Aorta (tissue), 5 donors: ENCODE measurements around the gene TCF21. TPM values are rescaled to one million over a fixed set of nuclear protein-coding genes. Genes with fewer than 3 reads are reported as not detected.
A peak's percentile ranks its signal among the peaks of the same experiment; 100 is the strongest.
"Not testable (repeated sequence)": the region's sequence is repeated elsewhere in the genome, so short reads cannot be mapped to it uniquely, and the experiment has no call there.

Experiments
- ATAC-seq: fragments of 200-7000 bp; cut with Tn5 transposase; one replicate; pipeline ENCODE4 v1.9.1; 2022; ENCODE audit warnings: moderate library complexity; ENCODE audit not compliant: low FRiP score
- DNase-seq, 2 donors: peaks; one replicate each; pipeline ENCODE4 v3.0.0-alpha.2; 2020
- H3K27ac ChIP-seq, 2 donors: one replicate each; pipeline ENCODE4 v1.5.1; 2013; ENCODE audit warnings: low read length in 2 of 2, mild to moderate bottlenecking in 2 of 2, moderate library complexity in 2 of 2, control low read depth in 1 of 2, inconsistent platforms in 1 of 2, low read depth in 1 of 2
- H3K27me3 ChIP-seq, 2 donors: one replicate each; pipeline ENCODE4 v1.6.1; 2013; ENCODE audit warnings: control low read depth in 1 of 2, low read length in 1 of 2, mild to moderate bottlenecking in 1 of 2, moderate library complexity in 1 of 2; ENCODE audit not compliant: insufficient read depth in 2 of 2, control insufficient read depth in 1 of 2
- H3K36me3 ChIP-seq, 2 donors: one replicate each; pipeline ENCODE4 v1.6.1; 2013; ENCODE audit warnings: control low read depth in 1 of 2, low read length in 1 of 2, mild to moderate bottlenecking in 1 of 2; ENCODE audit not compliant: insufficient read depth in 2 of 2, control insufficient read depth in 1 of 2
- H3K4me1 ChIP-seq, 2 donors: one replicate each; pipeline ENCODE4 v1.6.1; 2013; ENCODE audit warnings: low read length in 2 of 2, control low read depth in 1 of 2, mild to moderate bottlenecking in 1 of 2, moderate library complexity in 1 of 2; ENCODE audit not compliant: insufficient read depth in 2 of 2, control insufficient read depth in 1 of 2
- H3K4me3 ChIP-seq, 2 donors: one replicate each; pipeline ENCODE4 v1.5.1; 2013; ENCODE audit warnings: low read length in 2 of 2, control low read depth in 1 of 2, mild to moderate bottlenecking in 1 of 2
- H3K9me3 ChIP-seq: one replicate; pipeline ENCODE4 v1.6.1; 2013; ENCODE audit warnings: mild to moderate bottlenecking, low read length; ENCODE audit not compliant: control insufficient read depth
- WGBS, 2 donors: extraction: QIAGEN DNeasy Blood & Tissue Kit; methylation state at CpG; one replicate each; pipeline ENCODE4 v1.1.7; 2013; 5-methylcytosine and 5-hydroxymethylcytosine counted together
- intact Hi-C, 2 donors: fragments of 100-400 bp; cut with DNase I; formaldehyde crosslinking; loops; one replicate each; pipeline versions ENCODE4 v1.14.2 to v1.15.0; 2022
- polyA plus RNA-seq, 2 donors: library from polyadenylated mRNA; stranded (reverse); fragments of 200-250 nt; gene quantifications; one replicate each; pipeline ENCODE4 v1.2.3, GENCODE V29; 2013
- total RNA-seq, 2 donors: library from RNA; stranded (reverse); fragmentation: NEBNext Ultra II Directional; extraction: Animal tissue kit (Norgen Biotek cat#: 25700); gene quantifications; one replicate each; pipeline ENCODE4 v1.2.1, GENCODE V29; 2021
- donor health status: healthy with polysubstance abuse.
- donor health status: Bipolar disorder and iron deficiency.
- donor health status: DM: no; HTN: no; CAD: no.
- donor health status: DM: no; HTN: no; CAD: no.
- donor health status: DM: yes; HTN: yes; CAD: no.

The TCF21 gene
- total and polyA plus RNA-seq, 4 donors = 0.29 to 0.63 (median 0.49) TPM

GRCh38 chr6:133923938-133924593 lies 35.2 kb downstream of the TCF21 start:
- Histone ChIP-seq H3K4me1 (no peaks in the 10 kb centered on the region), H3K4me3 (no peak overlapping the region), H3K27me3 (no peaks in the 10 kb centered on the region), H3K27ac (no peak overlapping the region), H3K9me3 (no peaks in the 10 kb centered on the region), H3K36me3 (no peaks in the 10 kb centered on the region)
- DNase-seq (peak in 1 of 2 donors; percentile 61), ATAC-seq (peak; percentile 92)
- 6 to 8% methylated on average over 6 of the region's 6 CpGs for WGBS, 2 donors
- intact Hi-C loops = loop anchor here (2.0 to 10.0 kb wide), 3 partner anchors 48 to 173 kb away; no protein-coding TSS in a partner anchor

GRCh38 chr6:133931221-133931620 lies 42.3 kb downstream of the TCF21 start:
- ATAC-seq, H3K9me3 ChIP-seq, H3K4me1 ChIP-seq, H3K36me3 ChIP-seq, intact Hi-C loops, H3K27me3 ChIP-seq, H3K4me3 ChIP-seq, H3K27ac ChIP-seq, DNase-seq: not testable (repeated sequence)
- WGBS, 2 donors = 65% methylated on average over 6 of the region's 6 CpGs

GRCh38 chr6:133936352-133936751 lies 47.4 kb downstream of the TCF21 start:
- ATAC-seq = not testable (repeated sequence)

GRCh38 chr6:133937909-133938308 lies 49.0 kb downstream of the TCF21 start:
- Histone ChIP-seq H3K4me1 (no peaks in the 10 kb centered on the region), H3K27me3 (no peaks in the 10 kb centered on the region), H3K4me3 (no peak overlapping the region), H3K27ac (no peak overlapping the region), H3K9me3 (no peaks in the 10 kb centered on the region), H3K36me3 (no peaks in the 10 kb centered on the region)
- ATAC-seq (no peak), DNase-seq (no peak)
- intact Hi-C loops = no loop called here

More at GRCh38 chr6:133936352-133936751, 47.4 kb downstream of the TCF21 start:
- H3K27ac ChIP-seq, DNase-seq, H3K4me1 ChIP-seq, intact Hi-C loops, H3K36me3 ChIP-seq, H3K4me3 ChIP-seq, H3K27me3 ChIP-seq, H3K9me3 ChIP-seq: not testable (repeated sequence)
- 84 to 86% methylated on average over 3 of the region's 3 CpGs for WGBS, 2 donors

GRCh38 chr6:133938533-133938932 lies 49.6 kb downstream of the TCF21 start:
- DNase-seq (no peak), ATAC-seq (no peak)
- no peaks in the 10 kb centered on the region for H3K36me3 ChIP-seq
- no peak overlapping the region for H3K4me3 ChIP-seq
- no peaks in the 10 kb centered on the region for H3K4me1 ChIP-seq
- intact Hi-C loops = no loop called here
- no peaks in the 10 kb centered on the region for H3K9me3 ChIP-seq
- H3K27ac ChIP-seq = no peak overlapping the region
- no peaks in the 10 kb centered on the region for H3K27me3 ChIP-seq
- 94 to 95% methylated on average over 1 of the region's 1 CpG for WGBS, 2 donors

- ATAC-seq (no peak), DNase-seq (no peak)
- Histone ChIP-seq H3K9me3 (no peaks in the 10 kb centered on the region), H3K36me3 (no peaks in the 10 kb centered on the region), H3K4me3 (no peak overlapping the region), H3K27me3 (no peaks in the 10 kb centered on the region), H3K4me1 (no peaks in the 10 kb centered on the region), H3K27ac (no peak overlapping the region)
- WGBS, 2 donors = 74 to 76% methylated on average over 8 of the region's 8 CpGs
- intact Hi-C loops = no loop called here
These were observed 51.1 kb downstream of the TCF21 start for GRCh38 chr6:133939778-133940667.

Other genes with a start within 250 kb of the TCF21 start
- 10 to 100 TPM; 21.3 to 21.7 TPM for gene TBPL1, start 64.1 kb downstream of the TCF21 start, total RNA-seq
- gene TBPL1, start 64.1 kb downstream of the TCF21 start, polyA plus RNA-seq = 10 to 100 TPM; 20.1 to 28.5 TPM
- gene SLC2A12, start 163.5 kb downstream of the TCF21 start, total RNA-seq = 1 to 10 TPM; 3.0 to 5.0 TPM
- 1 to 10 TPM; 1.8 to 3.2 TPM for gene SLC2A12, start 163.5 kb downstream of the TCF21 start, polyA plus RNA-seq